HUES6 (cell line): Measurements from ENCODE around the gene GYPC.

Experiments used
- H3K27ac ChIP-seq: 2 replicates; pipeline ENCODE4 v1.7.0; 2013; ENCODE audit warnings: low read depth, mild to moderate bottlenecking, low read length, inconsistent platforms
- H3K27me3 ChIP-seq: 2 replicates; pipeline ENCODE4 v1.6.1; 2013; ENCODE audit warnings: low read length; ENCODE audit not compliant: control insufficient read depth, insufficient read depth
- H3K36me3 ChIP-seq: 2 replicates; pipeline ENCODE4 v1.6.1; 2013; ENCODE audit warnings: low read length; ENCODE audit not compliant: control insufficient read depth, insufficient read depth
- H3K4me1 ChIP-seq: 2 replicates; pipeline ENCODE4 v1.6.1; 2013; ENCODE audit warnings: low read length; ENCODE audit not compliant: control insufficient read depth, insufficient read depth
- H3K4me3 ChIP-seq: 2 replicates; pipeline ENCODE4 v1.5.1; 2013; ENCODE audit warnings: low read depth, low read length
- H3K9ac ChIP-seq: one replicate; pipeline ENCODE4 v1.6.1; 2013; ENCODE audit warnings: mild to moderate bottlenecking, low read length
- H3K9me3 ChIP-seq: 2 replicates; pipeline ENCODE4 v1.6.1; 2013; ENCODE audit warnings: low read depth, low read length; ENCODE audit not compliant: control insufficient read depth, insufficient read depth

GYPC gene, protein sequence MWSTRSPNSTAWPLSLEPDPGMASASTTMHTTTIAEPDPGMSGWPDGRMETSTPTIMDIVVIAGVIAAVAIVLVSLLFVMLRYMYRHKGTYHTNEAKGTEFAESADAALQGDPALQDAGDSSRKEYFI

DNA sequence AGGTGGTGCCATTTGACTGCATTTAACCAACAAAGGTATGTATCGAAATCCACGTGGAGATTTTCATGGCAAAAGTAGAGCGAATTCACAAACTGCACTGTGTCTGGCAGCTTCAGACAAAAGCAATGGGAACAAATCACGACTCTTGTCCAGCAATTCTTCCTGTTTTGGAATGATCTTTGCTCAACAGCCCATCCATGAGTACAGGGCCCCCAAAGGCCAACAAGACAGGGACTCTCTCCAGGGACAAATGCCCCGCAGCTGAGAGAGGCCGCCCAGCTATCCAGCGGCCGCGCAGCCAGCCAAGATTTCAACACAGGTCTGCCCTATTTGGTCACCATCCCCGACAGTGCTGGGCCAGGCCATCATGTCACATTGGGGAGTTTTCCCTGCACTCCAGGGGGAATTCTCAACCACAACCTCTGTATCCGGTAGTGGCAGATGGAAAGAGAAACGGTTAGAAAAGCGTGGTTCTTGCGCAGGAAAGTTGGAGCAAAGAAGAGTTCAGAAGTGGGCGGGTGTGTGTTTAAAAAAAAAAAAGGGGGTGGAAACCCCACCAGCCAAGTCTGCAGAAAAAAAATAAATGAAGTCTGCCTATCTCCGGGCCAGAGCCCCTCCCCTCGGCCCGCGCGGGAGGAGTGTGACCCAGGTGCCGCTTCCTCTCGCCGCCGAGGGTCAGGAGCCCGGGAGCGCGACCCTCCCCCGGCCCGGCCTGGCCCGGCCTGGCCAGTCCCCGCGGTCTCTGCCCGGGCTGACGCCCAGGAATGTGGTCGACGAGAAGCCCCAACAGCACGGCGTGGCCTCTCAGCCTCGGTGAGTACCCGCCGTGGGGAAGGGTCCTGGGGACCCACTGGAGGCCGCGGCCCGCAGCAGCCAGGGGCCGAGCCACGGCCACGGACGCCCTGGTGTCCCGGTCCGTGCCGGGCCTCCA, at the start of gene GYPC:
GYPC (plus strand) TSS at position 659 of the 931 bp plus-strand sequence; CDS start at position 765, 106 bp downstream.
- Histone ChIP-seq H3K4me3 (peak within 1 kb of the TSS; percentile 69), H3K4me1 (peaks cover 37% of the 10 kb centered on the region), H3K27ac (peak within 1 kb of the TSS; percentile 85; the same call in 1 of the 2 replicates), H3K36me3 (no peaks in the 10 kb centered on the region; the same call in 1 of the 2 replicates), H3K9me3 (no peaks in the 10 kb centered on the region), H3K27me3 (peaks cover 7% of the 10 kb centered on the region; the same call in 1 of the 2 replicates), H3K9ac (peak within 1 kb of the TSS; percentile 88)

DNA sequence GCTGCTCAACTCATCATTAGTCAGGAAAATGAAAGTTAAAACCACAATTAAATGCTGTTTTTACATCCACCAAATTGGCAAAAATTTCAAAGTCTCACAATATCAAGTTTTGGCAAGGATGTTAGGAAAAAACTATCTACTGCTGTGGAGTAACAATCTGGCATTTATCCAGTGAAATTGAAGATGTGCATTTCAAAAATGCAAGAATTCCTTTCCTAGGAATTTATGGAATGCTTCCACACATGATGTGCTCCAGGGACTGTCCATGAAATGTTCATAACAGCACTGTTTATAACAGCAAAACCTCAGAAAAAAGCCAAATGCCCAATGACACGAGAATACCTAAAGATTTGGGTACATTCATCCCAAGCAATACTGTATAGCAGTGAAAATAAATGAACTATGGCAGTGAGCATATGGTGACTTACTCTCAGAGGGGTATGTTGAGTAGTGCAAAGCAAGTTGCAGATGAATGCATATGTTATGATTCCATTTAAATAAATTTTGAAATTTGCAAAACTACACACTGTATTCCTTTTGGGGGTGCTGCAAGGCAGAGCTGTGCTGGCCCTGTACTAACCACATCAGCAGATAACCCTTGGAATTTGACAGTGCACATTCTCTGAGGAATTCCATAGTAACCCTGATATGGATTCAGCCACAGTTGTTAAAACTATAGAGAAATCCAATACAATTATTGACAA, 41.3 kb upstream of the GYPC start:
- Histone ChIP-seq H3K36me3 (no peaks in the 10 kb centered on the region), H3K27ac (no peak overlapping the region), H3K4me3 (no peak overlapping the region), H3K9ac (no peak overlapping the region), H3K4me1 (no peaks in the 10 kb centered on the region), H3K9me3 (no peaks in the 10 kb centered on the region), H3K27me3 (no peaks in the 10 kb centered on the region)

GRCh38 chr2:126616606-126617069, 39.3 kb upstream of the GYPC start:
- Histone ChIP-seq H3K27me3 (no peaks in the 10 kb centered on the region), H3K4me3 (no peak overlapping the region), H3K27ac (no peak overlapping the region), H3K9ac (no peak overlapping the region), H3K36me3 (no peaks in the 10 kb centered on the region), H3K9me3 (peaks cover 3% of the 10 kb centered on the region; the same call in 1 of the 2 replicates), H3K4me1 (no peaks in the 10 kb centered on the region)

GRCh38 chr2:126620302-126620701, 35.7 kb upstream of the GYPC start:
- H3K4me1 ChIP-seq = no peaks in the 10 kb centered on the region

DNA sequence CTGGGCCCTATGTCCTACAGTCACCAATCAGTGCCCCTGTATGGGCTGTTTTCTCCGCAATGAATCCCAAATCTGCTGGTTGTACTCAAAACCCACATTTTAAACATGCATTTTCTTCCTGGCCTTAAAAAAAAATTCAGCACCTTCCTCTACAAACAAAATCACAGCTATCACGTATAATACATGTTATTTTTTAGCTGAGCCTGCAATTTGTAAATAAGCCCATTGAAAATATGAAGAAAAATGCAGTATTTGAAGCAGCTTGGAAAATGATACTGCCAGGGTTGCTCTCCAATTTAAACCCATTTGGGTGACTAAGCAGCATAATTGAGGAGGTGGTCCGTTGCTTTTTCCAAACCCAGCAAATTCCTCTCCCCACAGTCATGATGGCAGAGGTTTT, 33.0 kb upstream of the GYPC start:
- Histone ChIP-seq H3K9ac (no peak overlapping the region), H3K4me1 (no peaks in the 10 kb centered on the region), H3K27me3 (no peaks in the 10 kb centered on the region), H3K4me3 (no peak overlapping the region), H3K27ac (no peak overlapping the region), H3K9me3 (peaks cover 5% of the 10 kb centered on the region), H3K36me3 (no peaks in the 10 kb centered on the region)

More at GRCh38 chr2:126620302-126620701, 35.7 kb upstream of the GYPC start:
- no peak overlapping the region for H3K9ac ChIP-seq
- H3K27me3 ChIP-seq = no peaks in the 10 kb centered on the region
- H3K36me3 ChIP-seq = no peaks in the 10 kb centered on the region
- no peak overlapping the region for H3K4me3 ChIP-seq
- H3K27ac ChIP-seq = no peak overlapping the region
- peaks cover 5% of the 10 kb centered on the region for H3K9me3 ChIP-seq

GRCh38 chr2:126627643-126628042, 28.3 kb upstream of the GYPC start:
- no peak overlapping the region for H3K9ac ChIP-seq
- H3K4me3 ChIP-seq = no peak overlapping the region
- H3K27ac ChIP-seq = no peak overlapping the region
- no peaks in the 10 kb centered on the region for H3K36me3 ChIP-seq
- no peaks in the 10 kb centered on the region for H3K4me1 ChIP-seq
- H3K27me3 ChIP-seq = no peaks in the 10 kb centered on the region
- H3K9me3 ChIP-seq = no peaks in the 10 kb centered on the region

GRCh38 chr2:126634273-126634861, 21.6 kb upstream of the GYPC start:
- no peak overlapping the region for H3K27ac ChIP-seq
- no peaks in the 10 kb centered on the region; the same call in 1 of the 2 replicates for H3K27me3 ChIP-seq
- H3K36me3 ChIP-seq = no peaks in the 10 kb centered on the region
- H3K9me3 ChIP-seq = no peaks in the 10 kb centered on the region
- no peak overlapping the region for H3K9ac ChIP-seq
- peaks cover 5% of the 10 kb centered on the region; the same call in 1 of the 2 replicates for H3K4me1 ChIP-seq
- H3K4me3 ChIP-seq = no peak overlapping the region

- Histone ChIP-seq H3K4me1 (peaks cover 5% of the 10 kb centered on the region; the same call in 1 of the 2 replicates), H3K27me3 (no peaks in the 10 kb centered on the region; the same call in 1 of the 2 replicates), H3K27ac (no peak overlapping the region), H3K36me3 (no peaks in the 10 kb centered on the region), H3K9me3 (no peaks in the 10 kb centered on the region), H3K9ac (no peak overlapping the region), H3K4me3 (no peak overlapping the region)
Observed at GRCh38 chr2:126635281-126635680, 20.7 kb upstream of the GYPC start.

GRCh38 chr2:126635736-126636135, 20.2 kb upstream of the GYPC start:
- Histone ChIP-seq H3K36me3 (no peaks in the 10 kb centered on the region), H3K4me1 (peaks cover 5% of the 10 kb centered on the region; the same call in 1 of the 2 replicates), H3K9me3 (no peaks in the 10 kb centered on the region), H3K4me3 (no peak overlapping the region), H3K27ac (no peak overlapping the region), H3K27me3 (no peaks in the 10 kb centered on the region; the same call in 1 of the 2 replicates), H3K9ac (no peak overlapping the region)

- Histone ChIP-seq H3K4me3 (no peak overlapping the region), H3K36me3 (no peaks in the 10 kb centered on the region), H3K27ac (no peak overlapping the region), H3K4me1 (peaks cover 5% of the 10 kb centered on the region; the same call in 1 of the 2 replicates), H3K9ac (no peak overlapping the region), H3K9me3 (no peaks in the 10 kb centered on the region), H3K27me3 (no peaks in the 10 kb centered on the region; the same call in 1 of the 2 replicates)
Observed at GRCh38 chr2:126637386-126637785, 18.6 kb upstream of the GYPC start.
